ENCODE data around the gene TTBK2. TPM values are rescaled to one million over a fixed set of nuclear protein-coding genes. Genes with fewer than 3 reads are reported as not detected.

TTBK2 gene
- total and polyA plus RNA-seq, 4 donors, result 1.0 to 6.4 (median 4.3) TPM

GRCh38 chr15:42760759-42761158 lies 159.8 kb downstream of the TTBK2 start:
- WGBS, result 96% methylated on average over 1 of the region's 1 CpG
- Histone ChIP-seq H3K27ac (ENCODE audit: low read depth in 1 of 2, low read length in 2 of 2) (no peak overlapping the region), H3K27me3 (ENCODE audit: control insufficient read depth in 4 of 4, insufficient read depth in 4 of 4, low read length in 3 of 4) (no peaks in the 10 kb centered on the region), H3K4me3 (ENCODE audit: low read depth in 1 of 3, low read length in 3 of 3) (no peak overlapping the region), H3K9ac (ENCODE audit: low read depth in 1 of 2, low read length in 2 of 2) (no peak overlapping the region), H3K36me3 (ENCODE audit: control insufficient read depth in 4 of 4, insufficient read depth in 3 of 4, low read depth in 1 of 4, low read length in 3 of 4) (peaks cover 0 to 2% (median 0%) of the 10 kb centered on the region in 4 donors), H3K4me1 (ENCODE audit: control insufficient read depth in 4 of 4, insufficient read depth in 4 of 4, low read length in 3 of 4) (no peaks in the 10 kb centered on the region), H3K9me3 (ENCODE audit: control insufficient read depth in 4 of 4, low read length in 3 of 4) (peaks cover 0 to 2% (median under 1%) of the 10 kb centered on the region in 4 donors)
- TF ChIP-seq TAF1 (conservative IDR thresholded peaks at IDR 0.05), result no peak
- TF ChIP-seq JUND (IDR thresholded peaks at IDR 0.05), result no peak
- no peak for TF ChIP-seq YY1 (IDR thresholded peaks at IDR 0.05)
- DNase-seq (ENCODE audit: low spot score), result no peak

GRCh38 chr15:42759093-42759492 lies 161.5 kb downstream of the TTBK2 start:
- Histone ChIP-seq H3K27me3 (ENCODE audit: control insufficient read depth in 4 of 4, insufficient read depth in 4 of 4, low read length in 3 of 4) (no peaks in the 10 kb centered on the region), H3K4me1 (ENCODE audit: control insufficient read depth in 4 of 4, insufficient read depth in 4 of 4, low read length in 3 of 4) (no peaks in the 10 kb centered on the region), H3K36me3 (ENCODE audit: control insufficient read depth in 4 of 4, insufficient read depth in 3 of 4, low read depth in 1 of 4, low read length in 3 of 4) (peaks cover 0 to 2% (median 0%) of the 10 kb centered on the region in 4 donors), H3K9ac (ENCODE audit: low read depth in 1 of 2, low read length in 2 of 2) (no peak overlapping the region), H3K4me3 (ENCODE audit: low read depth in 1 of 3, low read length in 3 of 3) (no peak overlapping the region), H3K27ac (ENCODE audit: low read depth in 1 of 2, low read length in 2 of 2) (no peak overlapping the region), H3K9me3 (ENCODE audit: control insufficient read depth in 4 of 4, low read length in 3 of 4) (peaks cover 0 to 2% (median under 1%) of the 10 kb centered on the region in 4 donors)
- WGBS, result 96% methylated on average over 2 of the region's 2 CpGs
- TF ChIP-seq HNF4G (IDR thresholded peaks at IDR 0.05), result no peak
- no peak for TF ChIP-seq ZBTB33 (IDR thresholded peaks at IDR 0.05)
- no peak for TF ChIP-seq FOXA2 (IDR thresholded peaks at IDR 0.05)
- no peak for DNase-seq (ENCODE audit: low spot score)

- Histone ChIP-seq H3K4me3 (ENCODE audit: low read depth in 1 of 3, low read length in 3 of 3) (no peak overlapping the region), H3K9ac (ENCODE audit: low read depth in 1 of 2, low read length in 2 of 2) (no peak overlapping the region), H3K4me1 (ENCODE audit: control insufficient read depth in 4 of 4, insufficient read depth in 4 of 4, low read length in 3 of 4) (no peaks in the 10 kb centered on the region), H3K36me3 (ENCODE audit: control insufficient read depth in 4 of 4, insufficient read depth in 3 of 4, low read depth in 1 of 4, low read length in 3 of 4) (peaks cover 0 to 15% (median 3%) of the 10 kb centered on the region in 4 donors), H3K27me3 (ENCODE audit: control insufficient read depth in 4 of 4, insufficient read depth in 4 of 4, low read length in 3 of 4) (no peaks in the 10 kb centered on the region), H3K9me3 (ENCODE audit: control insufficient read depth in 4 of 4, low read length in 3 of 4) (no peaks in the 10 kb centered on the region), H3K27ac (ENCODE audit: low read depth in 1 of 2, low read length in 2 of 2) (no peak overlapping the region)
- TF ChIP-seq EGR1 (IDR thresholded peaks at IDR 0.05; ENCODE audit: low read depth in 2 of 2), result no peak
- no peak for TF ChIP-seq CTCF (IDR thresholded peaks at IDR 0.05; ENCODE audit: low read depth, low read length, missing input control)
- TF ChIP-seq GABPA (IDR thresholded peaks at IDR 0.05 in 1 of 2, conservative IDR thresholded peaks at IDR 0.05 in 1 of 2), result no peak
- TF ChIP-seq FOXA1 (IDR thresholded peaks at IDR 0.05), result no peak
- TF ChIP-seq JUND (IDR thresholded peaks at IDR 0.05), result no peak
- TF ChIP-seq HNF4A (conservative IDR thresholded peaks at IDR 0.05), result no peak
- TF ChIP-seq ZBTB33 (IDR thresholded peaks at IDR 0.05), result no peak
- TF ChIP-seq HNF4G (IDR thresholded peaks at IDR 0.05), result no peak
- TF ChIP-seq SP1 (IDR thresholded peaks at IDR 0.05), result no peak
- TF ChIP-seq YY1 (IDR thresholded peaks at IDR 0.05), result no peak
- no peak for TF ChIP-seq MAX (IDR thresholded peaks at IDR 0.05)
- TF ChIP-seq RAD21 (IDR thresholded peaks at IDR 0.05), result no peak
- TF ChIP-seq RXRA (IDR thresholded peaks at IDR 0.05), result no peak
- no peak for TF ChIP-seq NR2F2 (IDR thresholded peaks at IDR 0.05)
- no peak for TF ChIP-seq TAF1 (conservative IDR thresholded peaks at IDR 0.05)
- TF ChIP-seq REST (IDR thresholded peaks at IDR 0.05), result no peak
- no peak for TF ChIP-seq ATF3 (IDR thresholded peaks at IDR 0.05)
- TF ChIP-seq FOXA2 (IDR thresholded peaks at IDR 0.05), result no peak
- 97% methylated on average over 2 of the region's 2 CpGs for WGBS
- DNase-seq (ENCODE audit: low spot score), result no peak
Measured at GRCh38 chr15:42750306-42750705, 170.3 kb downstream of the TTBK2 start.

Data from liver (tissue), 9 donors.